NCI-H510A (cell line): Measurements from ENCODE around the gene XYLT1.

Source experiments
- DNase-seq: peaks from one replicate; lab custom pipeline; 2025; lab: John Stamatoyannopoulos, UW

The XYLT1 gene

GRCh38 chr16:17143546-17144419 is 327.0 kb downstream of the XYLT1 start:
- no peak for DNase-seq

GRCh38 chr16:17138801-17139200 is 332.0 kb downstream of the XYLT1 start:
- no peak for DNase-seq

GRCh38 chr16:17135439-17135838 is 335.3 kb downstream of the XYLT1 start:
- no peak for DNase-seq

- DNase-seq: no peak
Measured at GRCh38 chr16:17134586-17134985, 336.2 kb downstream of the XYLT1 start.

- DNase-seq: no peak
Measured at GRCh38 chr16:17133851-17134250, 336.9 kb downstream of the XYLT1 start.

- no peak for DNase-seq
Measured at GRCh38 chr16:17131351-17131750, 339.4 kb downstream of the XYLT1 start.

GRCh38 chr16:17130733-17131132 is 340.0 kb downstream of the XYLT1 start:
- no peak for DNase-seq

GRCh38 chr16:17129971-17130370 is 340.8 kb downstream of the XYLT1 start:
- no peak for DNase-seq

GRCh38 chr16:17128791-17129190 is 342.0 kb downstream of the XYLT1 start:
- no peak for DNase-seq

GRCh38 chr16:17126156-17126555 is 344.6 kb downstream of the XYLT1 start:
- DNase-seq: no peak

GRCh38 chr16:17125671-17126070 is 345.1 kb downstream of the XYLT1 start:
- DNase-seq: no peak

GRCh38 chr16:17117906-17118577 is 352.7 kb downstream of the XYLT1 start:
- no peak for DNase-seq

GRCh38 chr16:17116595-17117322 is 354.0 kb downstream of the XYLT1 start:
- DNase-seq: no peak

GRCh38 chr16:17109413-17109812 is 361.3 kb downstream of the XYLT1 start:
- no peak for DNase-seq

GRCh38 chr16:17108596-17108995 is 362.2 kb downstream of the XYLT1 start:
- DNase-seq: no peak

GRCh38 chr16:17107450-17107849 is 363.3 kb downstream of the XYLT1 start:
- DNase-seq: no peak

- DNase-seq: no peak
Measured at GRCh38 chr16:17106243-17106791, 364.4 kb downstream of the XYLT1 start.

- DNase-seq: no peak
Measured at GRCh38 chr16:17105239-17105797, 365.4 kb downstream of the XYLT1 start.

GRCh38 chr16:17104654-17105053 is 366.1 kb downstream of the XYLT1 start:
- DNase-seq: no peak

GRCh38 chr16:17103216-17103615 is 367.5 kb downstream of the XYLT1 start:
- DNase-seq: no peak

- no peak for DNase-seq
Measured at GRCh38 chr16:17101646-17102045, 369.1 kb downstream of the XYLT1 start.

- no peak for DNase-seq
Measured at GRCh38 chr16:17098685-17099084, 372.1 kb downstream of the XYLT1 start.
